Measurements from ENCODE around the gene TSEN34.
"Not testable (repeated sequence)": the region's sequence is repeated elsewhere in the genome, so short reads cannot be mapped to it uniquely, and the experiment has no call there.

TSEN34 gene

GRCh38 chr19:54240372-54241336 lies 49.5 kb downstream of the TSEN34 start:
- DNase-seq, result not testable (repeated sequence)

- DNase-seq, result not testable (repeated sequence)
These were observed 51.1 kb downstream of the TSEN34 start for GRCh38 chr19:54242234-54242633.

GRCh38 chr19:54242646-54243045 lies 51.5 kb downstream of the TSEN34 start, which contains the start of gene LILRA6:
LILRA6 (minus strand) TSS chr19:54242790.
- DNase-seq, result not testable (repeated sequence)

- not testable (repeated sequence) for DNase-seq
These were observed 52.7 kb downstream of the TSEN34 start for GRCh38 chr19:54243809-54244208.

Data from amniotic stem cell (primary cell).